Breast epithelium (tissue), 4 donors: Measurements from ENCODE around the gene SNX24. TPM values are rescaled to one million over a fixed set of nuclear protein-coding genes. Genes with fewer than 3 reads are reported as not detected.

Experiments used
- DNase-seq, 2 donors: peaks; one replicate each; pipeline ENCODE4 v3.0.0-alpha.2; 2019; ENCODE audit warnings: low spot score in 2 of 2
- H3K27ac ChIP-seq, 2 donors: fragments of 200-600 bp; sonication (generic) in 1 of 2; one replicate each; pipeline ENCODE4 v1.5.1; 2016 to 2019; ENCODE audit warnings: mild to moderate bottlenecking in 1 of 2
- H3K27me3 ChIP-seq, 2 donors: fragments of 200-600 bp; sonication (generic) in 1 of 2; one replicate each; pipeline versions ENCODE4 v1.5.1 to v1.6.0; 2017 to 2019; ENCODE audit warnings: control low read depth in 1 of 2, mild to moderate bottlenecking in 1 of 2
- H3K36me3 ChIP-seq: fragments of 200-600 bp; one replicate; pipeline ENCODE4 v1.5.1; 2019
- H3K4me1 ChIP-seq, 2 donors: fragments of 200-600 bp; sonication (generic); one replicate each; pipeline ENCODE4 v1.5.1; 2016 to 2019; ENCODE audit warnings: control low read depth in 1 of 2
- H3K4me3 ChIP-seq, 3 donors: fragments of 200-600 bp; sonication (generic); 1 replicate in 2 of 3; 2 replicates in 1 of 3; pipeline ENCODE4 v1.5.1; 2016 to 2019; ENCODE audit warnings: mild to moderate bottlenecking in 3 of 3, moderate library complexity in 2 of 3
- H3K9me3 ChIP-seq, 2 donors: fragments of 200-600 bp; sonication (generic) in 1 of 2; one replicate each; pipeline ENCODE4 v1.5.1; 2016 to 2019; ENCODE audit warnings: control low read depth in 1 of 2
- POLR2A ChIP-seq: fragments of 450-650 bp; IDR thresholded peaks from one replicate; pipeline ENCODE4 v1.6.1; 2016; ENCODE audit warnings: antibody characterized with exemption, mild to moderate bottlenecking, moderate library complexity
- POLR2AphosphoS5 ChIP-seq, 3 donors: sonication (generic); formaldehyde crosslinking; IDR thresholded peaks; one replicate each; pipeline ENCODE4 v1.6.1; 2017; ENCODE audit warnings: antibody characterized with exemption in 3 of 3
- intact Hi-C: fragments of 100-400 bp; cut with DNase I; formaldehyde crosslinking; loops from one replicate; pipeline ENCODE4 v1.15.1; 2023; ENCODE audit warnings: low total_unique reads
- total RNA-seq, 3 donors: library from RNA; depleted of rRNA; stranded (reverse); fragments of >200 nt; gene quantifications; one replicate each; pipeline ENCODE4 v1.1.0, GENCODE V29; 2016
- TF ChIP-seq, protein P1 (sequence below), 3 donors: fragments of 450-650 bp; IDR thresholded peaks; one replicate each; pipeline ENCODE4 v1.5.1; 2016 to 2017; ENCODE audit warnings: antibody characterized with exemption in 3 of 3, mild to moderate bottlenecking in 3 of 3, moderate library complexity in 3 of 3

Gene SNX24
- total RNA-seq, 3 donors from 2014 or later = 13.1 to 18.4 (median 15.4) TPM

DNA sequence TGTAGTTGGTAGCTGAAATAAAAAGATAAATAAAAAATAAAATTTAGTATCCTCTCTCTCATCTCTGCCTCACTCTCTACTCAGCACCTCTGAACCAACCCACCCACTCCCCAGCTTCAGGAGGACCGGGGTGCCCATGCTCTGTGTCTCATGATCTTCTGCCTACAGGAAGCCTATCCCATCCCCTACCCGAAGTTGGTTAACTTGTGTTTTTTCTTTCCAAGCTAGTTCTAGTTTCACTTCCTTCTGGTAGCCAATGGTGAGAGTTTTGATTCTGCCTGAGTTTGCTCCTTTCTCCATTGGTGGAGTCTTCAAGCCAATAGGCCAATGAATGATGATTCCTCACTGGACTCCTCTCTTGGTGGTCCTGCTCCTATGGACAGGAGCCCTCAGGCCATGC is 32.1 kb downstream of the SNX24 start:
- DNase-seq = no peak
- intact Hi-C loops = no loop called here
- no peak overlapping the region for H3K4me3 ChIP-seq
- TF ChIP-seq POLR2A (no peak), POLR2AphosphoS5 (IDR thresholded peaks at IDR 0.05) (no peak)
- TF ChIP-seq, protein P1, sequence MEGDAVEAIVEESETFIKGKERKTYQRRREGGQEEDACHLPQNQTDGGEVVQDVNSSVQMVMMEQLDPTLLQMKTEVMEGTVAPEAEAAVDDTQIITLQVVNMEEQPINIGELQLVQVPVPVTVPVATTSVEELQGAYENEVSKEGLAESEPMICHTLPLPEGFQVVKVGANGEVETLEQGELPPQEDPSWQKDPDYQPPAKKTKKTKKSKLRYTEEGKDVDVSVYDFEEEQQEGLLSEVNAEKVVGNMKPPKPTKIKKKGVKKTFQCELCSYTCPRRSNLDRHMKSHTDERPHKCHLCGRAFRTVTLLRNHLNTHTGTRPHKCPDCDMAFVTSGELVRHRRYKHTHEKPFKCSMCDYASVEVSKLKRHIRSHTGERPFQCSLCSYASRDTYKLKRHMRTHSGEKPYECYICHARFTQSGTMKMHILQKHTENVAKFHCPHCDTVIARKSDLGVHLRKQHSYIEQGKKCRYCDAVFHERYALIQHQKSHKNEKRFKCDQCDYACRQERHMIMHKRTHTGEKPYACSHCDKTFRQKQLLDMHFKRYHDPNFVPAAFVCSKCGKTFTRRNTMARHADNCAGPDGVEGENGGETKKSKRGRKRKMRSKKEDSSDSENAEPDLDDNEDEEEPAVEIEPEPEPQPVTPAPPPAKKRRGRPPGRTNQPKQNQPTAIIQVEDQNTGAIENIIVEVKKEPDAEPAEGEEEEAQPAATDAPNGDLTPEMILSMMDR (IDR thresholded peaks at IDR 0.05) = no peak
- H3K27me3 ChIP-seq = no peaks in the 10 kb centered on the region
- no peak overlapping the region for H3K27ac ChIP-seq
- no peaks in the 10 kb centered on the region for H3K4me1 ChIP-seq
- no peaks in the 10 kb centered on the region for H3K36me3 ChIP-seq
- H3K9me3 ChIP-seq = no peaks in the 10 kb centered on the region

DNA sequence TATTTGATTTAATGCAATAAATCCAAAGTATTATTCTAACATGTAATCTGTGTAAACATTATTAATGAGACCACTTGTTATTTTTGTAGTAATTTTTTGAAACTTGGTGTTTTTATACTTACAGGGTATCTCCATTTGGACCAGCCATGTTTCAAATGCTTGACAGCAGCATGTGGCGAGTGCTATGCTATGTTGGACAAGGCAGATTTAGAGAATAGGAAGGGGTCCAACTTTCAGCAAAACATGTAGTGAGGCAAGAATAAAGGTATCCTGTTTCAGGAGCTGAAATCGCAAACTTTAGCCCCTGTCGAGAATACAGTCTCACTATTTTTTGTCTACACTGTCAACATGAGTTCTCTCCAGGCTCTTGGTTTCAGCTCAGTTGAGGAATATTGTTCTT is 33.7 kb downstream of the SNX24 start:
- TF ChIP-seq POLR2A (no peak), POLR2AphosphoS5 (IDR thresholded peaks at IDR 0.05) (no peak)
- TF ChIP-seq, protein P1 (IDR thresholded peaks at IDR 0.05) = no peak

DNA sequence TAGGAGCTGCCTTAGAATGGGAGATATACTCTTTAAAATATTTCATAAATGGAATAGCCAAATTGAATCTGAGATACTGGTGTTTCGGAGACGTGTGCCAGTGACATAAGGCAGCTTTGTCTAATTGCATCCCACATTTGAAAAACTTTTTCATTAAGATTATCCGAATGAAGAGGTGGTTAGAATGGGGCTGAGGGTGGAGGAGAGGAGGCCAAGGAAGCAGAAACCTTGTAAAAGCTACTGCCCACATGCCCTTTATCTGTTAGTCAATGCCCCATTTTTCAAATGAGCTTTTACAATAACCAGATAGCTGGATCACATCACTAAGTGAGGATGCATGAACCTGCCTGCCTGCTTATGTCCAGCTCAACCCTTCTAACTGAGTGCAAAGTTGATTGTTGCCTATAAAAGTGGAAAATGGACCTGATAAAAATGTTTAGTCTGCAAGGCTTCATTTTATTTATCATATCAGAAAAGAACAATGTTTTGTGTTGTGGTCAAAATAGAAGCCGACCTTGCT is 34.8 kb downstream of the SNX24 start:
- Histone ChIP-seq H3K27me3 (no peaks in the 10 kb centered on the region), H3K9me3 (no peaks in the 10 kb centered on the region), H3K4me1 (no peaks in the 10 kb centered on the region), H3K27ac (no peak overlapping the region), H3K36me3 (no peaks in the 10 kb centered on the region), H3K4me3 (no peak overlapping the region)
- DNase-seq = no peak
- intact Hi-C loops = no loop called here
- TF ChIP-seq POLR2A = no peak
- TF ChIP-seq, protein P1 (IDR thresholded peaks at IDR 0.05) = no peak
- no peak for TF ChIP-seq POLR2AphosphoS5 (IDR thresholded peaks at IDR 0.05)

More for the DNA sequence above, 33.7 kb downstream of the SNX24 start:
- H3K27ac ChIP-seq = no peak overlapping the region
- H3K4me3 ChIP-seq = no peak overlapping the region
- H3K36me3 ChIP-seq = no peaks in the 10 kb centered on the region
- no peaks in the 10 kb centered on the region for H3K27me3 ChIP-seq
- no peaks in the 10 kb centered on the region for H3K4me1 ChIP-seq
- H3K9me3 ChIP-seq = no peaks in the 10 kb centered on the region
- intact Hi-C loops = no loop called here
- no peak for DNase-seq

DNA sequence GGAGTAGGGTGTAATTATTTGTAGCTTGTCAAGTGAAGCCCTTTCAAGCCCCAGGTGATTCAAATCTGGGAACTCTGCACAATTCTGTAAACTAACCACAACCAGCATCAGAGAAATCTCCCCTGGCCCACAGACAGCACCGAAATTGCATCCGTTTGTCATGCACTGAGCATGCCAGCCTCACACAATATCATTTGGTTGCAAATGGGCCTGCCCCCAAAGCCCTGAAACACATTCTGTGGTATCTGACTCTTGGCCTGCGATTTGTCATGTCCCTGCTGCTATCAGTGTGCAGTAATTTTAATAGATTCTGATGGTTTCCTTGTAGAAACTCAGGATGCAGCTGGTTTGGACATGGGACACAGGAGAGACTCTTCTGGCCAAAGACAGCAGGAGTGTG is 35.3 kb downstream of the SNX24 start:
- Histone ChIP-seq H3K4me1 (no peaks in the 10 kb centered on the region), H3K9me3 (no peaks in the 10 kb centered on the region), H3K27ac (no peak overlapping the region), H3K36me3 (no peaks in the 10 kb centered on the region), H3K27me3 (no peaks in the 10 kb centered on the region), H3K4me3 (no peak overlapping the region)
- no peak for DNase-seq
- TF ChIP-seq POLR2AphosphoS5 (IDR thresholded peaks at IDR 0.05) (no peak), POLR2A (no peak)
- TF ChIP-seq, protein P1 (IDR thresholded peaks at IDR 0.05) = no peak
- intact Hi-C loops = no loop called here

DNA sequence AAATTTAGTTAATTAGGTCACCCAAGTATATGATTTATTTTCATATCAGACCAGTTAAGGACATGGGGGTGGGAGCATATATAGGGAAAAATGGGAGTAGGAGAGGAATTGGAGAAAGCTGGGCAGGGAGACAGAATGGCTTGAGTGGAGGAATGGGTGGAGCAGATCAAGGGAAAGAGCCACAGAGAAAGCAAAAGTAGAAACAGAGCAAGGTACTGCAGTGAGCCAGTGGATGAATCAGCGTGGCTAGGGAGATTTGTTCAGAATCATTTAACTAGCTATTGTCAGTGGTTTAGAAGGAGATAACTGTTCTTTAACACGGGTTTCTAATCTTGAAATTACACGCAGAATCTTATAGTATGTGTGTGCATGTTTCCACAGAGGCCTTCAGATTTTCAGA is 37.4 kb downstream of the SNX24 start:
- intact Hi-C loops = no loop called here

More for the DNA sequence above, 37.4 kb downstream of the SNX24 start:
- no peaks in the 10 kb centered on the region for H3K27me3 ChIP-seq
- no peaks in the 10 kb centered on the region for H3K36me3 ChIP-seq
- H3K9me3 ChIP-seq = no peaks in the 10 kb centered on the region
- no peak overlapping the region for H3K27ac ChIP-seq
- TF ChIP-seq POLR2AphosphoS5 (IDR thresholded peaks at IDR 0.05) (no peak), POLR2A (no peak)
- TF ChIP-seq, protein P1 (IDR thresholded peaks at IDR 0.05) = no peak
- no peaks in the 10 kb centered on the region for H3K4me1 ChIP-seq
- H3K4me3 ChIP-seq = no peak overlapping the region
- DNase-seq = no peak
